ENCODE measurements around the gene TCF7L2. TPM values are rescaled to one million over a fixed set of nuclear protein-coding genes. Genes with fewer than 3 reads are reported as not detected.

Gene TCF7L2
- total and polyA plus RNA-seq, 2 donors (not counting 1 experiment from before 2014, with no cell fraction given) = 3.4 to 5.0 TPM

- H3K9me3 ChIP-seq (ENCODE audit: control insufficient read depth, insufficient read depth, low read depth, low read length) = no peaks in the 10 kb centered on the region
- no peaks in the 10 kb centered on the region for H3K79me2 ChIP-seq (ENCODE audit: control insufficient read depth, insufficient read depth, low read length)
- H3K36me3 ChIP-seq (ENCODE audit: control insufficient read depth, insufficient read depth, low read length) = no peaks in the 10 kb centered on the region
- H3K9ac ChIP-seq (ENCODE audit: insufficient read depth, low read length) = no peak overlapping the region
- H3K4me1 ChIP-seq (ENCODE audit: control insufficient read depth, extremely low read depth, insufficient read depth, low read length) = peaks cover 2% of the 10 kb centered on the region
- no peak overlapping the region for H3K4me2 ChIP-seq (ENCODE audit: extremely low read depth, insufficient read depth, low read length)
- no peaks in the 10 kb centered on the region for H3K27me3 ChIP-seq (ENCODE audit: control insufficient read depth, insufficient read depth, low read length)
- no peak overlapping the region for H3K4me3 ChIP-seq (replicated peaks in 1 of 4; ENCODE audit: control extremely low read depth in 1 of 4, insufficient read depth in 1 of 4, low read depth in 3 of 4, low read length in 4 of 4)
- no peak for TF ChIP-seq EZH2 (IDR thresholded peaks at IDR 0.05; ENCODE audit: low read length, missing control alignments)
- TF ChIP-seq CTCF (conservative IDR thresholded peaks at IDR 0.05 in 1 of 2, IDR thresholded peaks at IDR 0.05 in 1 of 2; ENCODE audit: low read depth in 1 of 2, low read length in 2 of 2) = no peak
- H2AFZ ChIP-seq (ENCODE audit: low read length) = no peak overlapping the region
- H3K27ac ChIP-seq (ENCODE audit: insufficient read depth, low read length) = no peak overlapping the region
- no peak for DNase-seq (ENCODE audit: low read depth in 2 of 2)
- no peaks in the 10 kb centered on the region for H4K20me1 ChIP-seq (ENCODE audit: control insufficient read depth, extremely low read depth, insufficient read depth, low read length)
Measured at GRCh38 chr10:113125612-113126011, 175.6 kb downstream of the TCF7L2 start.

GRCh38 chr10:113126229-113127201, 176.5 kb downstream of the TCF7L2 start:
- Histone ChIP-seq H3K79me2 (ENCODE audit: control insufficient read depth, insufficient read depth, low read length) (no peaks in the 10 kb centered on the region), H3K4me3 (replicated peaks in 1 of 4; ENCODE audit: control extremely low read depth in 1 of 4, insufficient read depth in 1 of 4, low read depth in 3 of 4, low read length in 4 of 4) (peak overlapping the region; percentile 35 to 52 (median 50)), H3K36me3 (ENCODE audit: control insufficient read depth, insufficient read depth, low read length) (no peaks in the 10 kb centered on the region), H3K27ac (ENCODE audit: insufficient read depth, low read length) (no peak overlapping the region), H3K9me3 (ENCODE audit: control insufficient read depth, insufficient read depth, low read depth, low read length) (no peaks in the 10 kb centered on the region), H3K4me2 (ENCODE audit: extremely low read depth, insufficient read depth, low read length) (peak overlapping the region; percentile 87), H3K27me3 (ENCODE audit: control insufficient read depth, insufficient read depth, low read length) (no peaks in the 10 kb centered on the region), H3K4me1 (ENCODE audit: control insufficient read depth, extremely low read depth, insufficient read depth, low read length) (peaks cover 6% of the 10 kb centered on the region), H3K9ac (ENCODE audit: insufficient read depth, low read length) (no peak overlapping the region), H2AFZ (ENCODE audit: low read length) (no peak overlapping the region), H4K20me1 (ENCODE audit: control insufficient read depth, extremely low read depth, insufficient read depth, low read length) (no peaks in the 10 kb centered on the region)
- DNase-seq (ENCODE audit: low read depth in 2 of 2) = peak; percentile 75 to 76
- TF ChIP-seq CTCF (conservative IDR thresholded peaks at IDR 0.05 in 1 of 2, IDR thresholded peaks at IDR 0.05 in 1 of 2; ENCODE audit: low read depth in 1 of 2, low read length in 2 of 2) = peak; percentile 27 to 44
- TF ChIP-seq EZH2 (IDR thresholded peaks at IDR 0.05; ENCODE audit: low read length, missing control alignments) = no peak

GRCh38 chr10:113127261-113127900, 177.3 kb downstream of the TCF7L2 start:
- peak overlapping the region; percentile 26 to 50 (median 32) for H3K4me3 ChIP-seq (replicated peaks in 1 of 4; ENCODE audit: control extremely low read depth in 1 of 4, insufficient read depth in 1 of 4, low read depth in 3 of 4, low read length in 4 of 4)
- TF ChIP-seq CTCF (conservative IDR thresholded peaks at IDR 0.05 in 1 of 2, IDR thresholded peaks at IDR 0.05 in 1 of 2; ENCODE audit: low read depth in 1 of 2, low read length in 2 of 2) (no peak), EZH2 (IDR thresholded peaks at IDR 0.05; ENCODE audit: low read length, missing control alignments) (no peak)

More at GRCh38 chr10:113127261-113127900, 177.3 kb downstream of the TCF7L2 start:
- Histone ChIP-seq H3K79me2 (ENCODE audit: control insufficient read depth, insufficient read depth, low read length) (no peaks in the 10 kb centered on the region), H3K27me3 (ENCODE audit: control insufficient read depth, insufficient read depth, low read length) (no peaks in the 10 kb centered on the region), H3K36me3 (ENCODE audit: control insufficient read depth, insufficient read depth, low read length) (no peaks in the 10 kb centered on the region), H2AFZ (ENCODE audit: low read length) (no peak overlapping the region), H4K20me1 (ENCODE audit: control insufficient read depth, extremely low read depth, insufficient read depth, low read length) (no peaks in the 10 kb centered on the region), H3K9me3 (ENCODE audit: control insufficient read depth, insufficient read depth, low read depth, low read length) (no peaks in the 10 kb centered on the region), H3K27ac (ENCODE audit: insufficient read depth, low read length) (no peak overlapping the region), H3K9ac (ENCODE audit: insufficient read depth, low read length) (no peak overlapping the region), H3K4me1 (ENCODE audit: control insufficient read depth, extremely low read depth, insufficient read depth, low read length) (peaks cover 7% of the 10 kb centered on the region), H3K4me2 (ENCODE audit: extremely low read depth, insufficient read depth, low read length) (peak overlapping the region; percentile 79)
- no peak for DNase-seq (ENCODE audit: low read depth in 2 of 2)
